Ramos (cell line): ENCODE measurements around the gene TMEFF2.

ENCODE experiments used
- in situ Hi-C: fragments of 300-500 bp; cut with MboI; formaldehyde crosslinking; loops from one replicate; pipeline ENCODE4 v1.14.3; 2022; ENCODE audit warnings: low sequenced_read_pairs; ENCODE audit not compliant: unreplicated experiment

Gene TMEFF2

DNA sequence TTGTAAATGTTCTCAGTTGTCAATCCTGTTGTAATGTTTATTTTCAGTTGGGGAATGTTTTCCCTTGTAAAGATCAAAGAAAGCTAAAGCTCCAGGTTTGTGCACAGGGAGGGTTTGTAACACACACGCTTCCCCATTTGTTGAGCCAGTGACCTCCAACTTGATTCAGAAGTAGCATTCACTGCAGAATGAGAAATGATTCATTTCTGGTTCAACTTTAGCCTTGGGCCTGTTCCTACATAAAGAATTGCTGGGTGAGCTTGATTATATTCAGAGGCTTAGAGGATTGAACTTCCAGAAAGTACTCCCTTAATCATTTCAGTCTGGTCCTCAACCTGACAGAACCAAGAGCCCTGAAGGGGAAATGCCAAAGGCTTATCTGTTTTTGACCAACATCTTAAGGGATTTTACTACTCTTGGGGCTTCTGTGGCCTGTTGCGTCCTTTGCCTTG is 277.3 kb downstream of the TMEFF2 start:
- in situ Hi-C loops: no loop called here

DNA sequence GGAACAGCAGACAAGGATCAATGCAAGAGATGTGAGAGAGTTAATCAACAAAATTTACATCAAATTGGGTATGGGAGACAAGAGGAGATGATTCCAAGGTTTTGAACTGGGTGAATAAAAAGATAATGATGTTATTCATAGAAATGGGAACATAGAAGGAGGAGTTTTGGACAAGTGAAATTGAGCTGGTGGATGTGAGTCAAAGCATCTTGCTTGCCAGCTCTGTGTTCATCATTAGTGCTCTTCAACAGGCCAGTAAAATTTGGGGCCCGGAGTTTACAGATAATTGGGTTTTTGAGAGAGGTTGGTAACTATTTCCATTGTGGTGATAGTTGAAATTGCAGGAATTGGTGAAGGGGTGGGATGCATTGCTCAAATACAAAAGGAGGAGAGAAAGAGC is 277.9 kb downstream of the TMEFF2 start:
- in situ Hi-C loops: no loop called here

DNA sequence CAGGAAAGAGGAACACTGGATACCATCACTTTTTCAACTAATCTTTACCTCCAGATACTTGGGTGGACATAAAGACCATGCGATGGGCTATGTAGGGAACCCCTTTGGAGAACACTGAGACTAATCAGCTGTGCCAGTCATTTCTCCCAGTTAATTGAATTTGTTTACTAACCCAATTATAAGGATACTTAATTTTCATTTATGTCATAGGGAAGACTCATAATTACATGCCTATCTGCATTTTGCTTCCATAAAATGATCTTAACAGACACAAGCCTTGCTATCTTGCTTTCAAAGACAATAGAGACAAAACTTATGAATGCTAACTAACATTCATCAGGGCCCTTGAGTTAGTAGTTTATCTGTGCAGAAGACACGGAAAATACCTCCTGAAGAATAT is 279.0 kb downstream of the TMEFF2 start:
- in situ Hi-C loops: no loop called here

DNA sequence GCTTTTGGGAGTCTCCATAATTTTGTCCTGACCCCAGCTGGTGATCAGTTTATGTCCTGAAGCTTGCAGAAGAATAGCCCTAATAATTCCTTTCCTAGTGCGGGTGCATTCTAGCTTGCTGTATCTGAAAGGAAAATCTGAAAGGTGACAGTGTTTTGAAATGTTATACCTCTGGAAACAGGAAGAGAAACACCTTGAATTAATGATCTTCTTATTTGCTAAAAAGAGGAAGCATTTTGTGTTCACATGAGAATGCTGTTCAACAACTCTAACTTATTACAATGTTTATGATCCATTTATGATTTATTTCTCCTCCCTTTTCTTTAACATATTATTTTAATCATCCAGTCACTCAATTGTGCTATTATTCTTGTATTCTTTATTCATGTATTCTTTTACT is 280.9 kb downstream of the TMEFF2 start:
- in situ Hi-C loops: no loop called here

DNA sequence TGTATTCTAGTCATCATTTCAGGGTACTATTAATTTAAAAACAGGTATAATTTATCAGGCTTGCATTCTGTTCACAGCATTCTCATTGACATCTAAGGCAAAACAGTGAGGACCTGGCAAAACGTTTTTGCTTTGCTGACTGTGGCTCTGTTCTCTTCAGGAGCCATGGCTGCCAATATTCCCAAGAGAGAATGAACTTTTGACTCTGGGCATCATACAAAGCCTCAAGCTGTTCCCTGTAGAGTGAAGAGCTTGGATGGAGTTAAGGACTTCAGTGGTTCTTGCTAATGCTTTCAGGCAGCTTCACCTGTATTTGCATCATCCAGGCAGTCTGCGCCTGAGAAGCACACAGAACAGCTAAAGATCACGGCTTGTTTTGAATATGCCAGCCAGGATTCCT is 282.0 kb downstream of the TMEFF2 start:
- in situ Hi-C loops: no loop called here

DNA sequence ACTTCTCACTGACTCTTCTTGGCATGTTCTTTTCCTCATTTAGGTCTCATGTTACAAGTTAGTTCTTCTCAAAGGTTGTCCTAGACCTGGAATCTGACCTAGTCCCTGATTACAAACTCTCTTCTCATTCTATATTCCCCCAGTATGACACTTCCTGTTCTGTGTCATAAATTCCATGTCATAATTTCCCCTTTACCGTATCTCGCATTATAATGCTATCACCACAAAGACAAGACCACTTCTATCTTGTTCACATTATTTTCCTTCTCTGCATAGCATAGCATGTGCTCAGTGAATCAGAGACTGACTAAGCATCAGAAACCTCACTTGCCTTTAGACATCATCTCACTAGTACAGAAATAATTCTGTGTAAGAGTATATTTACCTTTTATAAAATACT is 284.2 kb downstream of the TMEFF2 start:
- in situ Hi-C loops: no loop called here

DNA sequence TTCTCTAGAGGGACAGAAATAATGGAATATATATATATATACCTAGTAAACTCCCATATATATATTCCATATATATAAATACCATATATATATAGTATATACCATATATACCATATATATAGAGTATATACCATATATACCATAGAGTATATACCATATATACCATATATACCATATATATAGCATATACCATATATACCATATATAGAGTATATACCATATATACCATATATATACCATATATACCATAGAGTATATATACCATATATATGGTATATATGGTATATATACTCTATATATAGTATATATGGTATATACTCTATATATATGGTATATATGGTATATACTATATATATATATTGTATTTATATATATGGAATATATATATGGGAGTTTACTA is 285.9 kb downstream of the TMEFF2 start:
- in situ Hi-C loops: no loop called here

DNA sequence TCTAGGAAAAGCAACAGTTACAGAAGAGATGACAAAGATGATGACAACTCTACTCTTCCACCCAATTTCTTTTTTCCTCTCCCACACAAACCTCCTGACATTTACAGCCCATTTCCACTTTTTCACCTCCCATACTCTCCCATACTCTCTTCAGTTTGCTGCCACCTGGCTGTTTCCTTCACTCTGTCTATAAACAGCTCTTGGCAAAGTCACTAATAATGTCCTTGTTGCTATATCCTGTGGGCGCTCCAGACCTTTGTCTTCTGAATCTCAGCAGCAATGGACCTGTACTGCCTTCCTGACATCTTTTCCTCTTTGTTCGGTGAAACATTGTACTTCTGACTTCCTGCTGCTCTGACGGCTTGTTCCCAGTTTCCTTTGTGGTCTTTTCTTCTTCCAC is 287.2 kb downstream of the TMEFF2 start:
- in situ Hi-C loops: no loop called here

DNA sequence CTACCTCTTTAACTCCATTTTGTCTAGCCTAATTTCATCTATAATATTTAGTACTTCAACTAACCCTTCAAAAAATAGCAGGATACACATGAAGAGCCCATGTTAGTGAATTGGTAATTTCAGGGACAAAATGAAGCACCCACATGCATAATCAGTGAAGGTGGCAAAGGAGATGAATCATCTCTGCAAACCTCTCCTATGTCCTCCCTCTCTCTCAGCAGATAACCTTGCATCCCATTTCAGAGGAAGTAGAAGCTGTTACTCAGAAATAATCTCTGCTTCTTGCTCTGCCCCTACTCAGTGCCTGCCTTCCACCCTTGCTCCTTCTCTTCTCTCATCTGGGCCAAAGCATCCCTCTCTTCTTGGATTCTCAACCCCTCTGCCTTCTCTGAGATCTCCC is 287.6 kb downstream of the TMEFF2 start:
- in situ Hi-C loops: no loop called here

DNA sequence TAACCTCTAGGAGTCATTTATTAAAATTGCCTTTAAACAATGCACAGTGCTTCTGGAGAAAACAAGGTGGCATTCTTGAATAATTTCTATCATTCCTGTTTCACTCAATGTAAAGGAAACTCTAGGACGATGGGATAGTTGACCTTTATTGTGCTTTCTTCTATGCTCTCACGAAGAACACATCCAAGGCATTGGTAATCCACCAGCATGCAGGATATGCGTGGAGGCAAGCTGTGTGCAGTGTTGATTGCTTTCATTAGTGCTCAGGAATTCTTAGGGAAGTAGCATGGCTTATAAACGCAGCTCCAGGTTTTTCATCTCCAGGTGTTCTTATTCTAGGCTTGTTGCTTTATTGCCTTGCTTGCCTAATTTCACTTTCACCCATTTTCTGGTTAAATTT is 289.4 kb downstream of the TMEFF2 start:
- in situ Hi-C loops: no loop called here

DNA sequence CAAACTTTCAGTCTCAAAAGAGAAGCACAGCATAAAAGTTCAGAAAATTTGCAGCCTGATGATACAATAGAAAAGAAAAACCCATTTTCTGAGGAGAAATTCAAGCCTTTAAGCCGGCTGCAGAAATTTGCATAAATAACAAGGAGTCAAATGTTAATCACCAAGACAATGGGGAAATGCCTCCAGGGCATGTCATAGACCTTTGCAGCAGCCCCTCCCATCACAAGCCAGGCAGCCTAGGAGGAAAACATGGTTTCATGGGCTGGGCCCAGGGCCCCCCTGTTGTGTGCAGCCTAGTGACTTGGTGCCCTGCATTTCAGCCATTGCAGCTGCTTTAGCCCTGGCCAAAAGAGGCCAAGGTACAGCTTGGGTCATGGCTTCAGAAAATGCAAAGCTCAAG is 293.7 kb downstream of the TMEFF2 start:
- in situ Hi-C loops: no loop called here

DNA sequence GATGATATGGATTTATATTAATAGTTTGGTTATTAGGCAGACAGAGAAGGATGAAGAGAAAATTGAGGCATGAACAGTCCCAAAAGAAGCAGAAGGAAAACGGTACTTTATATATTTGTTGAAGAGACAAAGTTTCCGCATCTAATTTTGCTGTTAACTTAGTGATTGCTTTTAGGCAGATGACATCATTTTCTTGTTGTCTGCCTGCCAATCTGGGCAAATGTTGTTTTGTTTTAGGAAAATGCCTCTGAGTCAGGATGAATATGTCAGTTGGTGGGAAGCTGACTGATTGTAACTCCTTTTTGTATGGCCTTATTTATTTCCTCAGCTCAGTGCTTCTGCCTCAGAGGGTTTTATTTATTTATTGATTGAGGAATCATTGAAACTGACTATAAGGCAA is 295.3 kb downstream of the TMEFF2 start:
- in situ Hi-C loops: no loop called here
